HCT116 (cell line): ENCODE results near the gene RPL35. TPM values are rescaled to one million over a fixed set of nuclear protein-coding genes. Genes with fewer than 3 reads are reported as not detected.

Source experiments
- ATAC-seq: fragments of 200-7000 bp; cut with Tn5 transposase; 2 replicates; pipeline ENCODE4 v1.9.1; 2020; ENCODE audit warnings: mild to moderate bottlenecking, moderate library complexity
- BruUV-seq: library from RNA; stranded (reverse); fragments of 400-500 nt; replicated peaks from 2 replicates; lab custom pipeline; 2021; lab: Mats Ljungman, UMichigan
- CTCF ChIA-PET: fragments of 300-600 bp; sonication (Branson Sonifier 250); formaldehyde crosslinking; loops from one replicate; lab custom pipeline; 2021; ENCODE audit warnings: antibody characterized with exemption; lab: Charles Lee
- POLR2A ChIA-PET: fragments of 300-600, 350-600 bp; sonication (Branson Sonifier 250); formaldehyde crosslinking; loops from one replicate; lab custom pipeline; 2021; ENCODE audit warnings: antibody characterized with exemption; lab: Charles Lee
- RAD21 ChIA-PET, 2 experiments: fragments of 300-600 bp; sonication (Branson Sonifier 250); formaldehyde crosslinking; loops; one replicate each; lab custom pipeline; 2023; ENCODE audit warnings: low total read pairs in 2 of 2; ENCODE audit not compliant: uncharacterized antibody in 2 of 2, unreplicated experiment in 2 of 2, low non-redundant PET in 1 of 2; lab: Charles Lee
- DNase-seq: peaks from one replicate; pipeline ENCODE4 v3.0.0-alpha.2; 2010; ENCODE audit warnings: low read depth, low spot score
- H2AFZ ChIP-seq: fragments of 200-600 bp; shearing (Covaris generic), sonication (generic); 2 replicates; pipeline ENCODE4 v1.6.1; 2017; ENCODE audit warnings: low read depth, mixed run types, mixed read lengths, antibody characterized with exemption, low read length; ENCODE audit not compliant: poor library complexity, severe bottlenecking
- H3K27ac ChIP-seq: 2 replicates; pipeline ENCODE4 v1.5.1; 2012; ENCODE audit warnings: low read depth, low read length
- H3K27me3 ChIP-seq: fragments of 200-600 bp; sonication (generic); 2 replicates; pipeline ENCODE4 v1.6.1; 2016; ENCODE audit warnings: mixed run types, low read length, mixed read lengths; ENCODE audit not compliant: insufficient read depth
- H3K36me3 ChIP-seq, 2 experiments: fragments of 200-500 bp in 1 of 2; fragments of 200-600 bp in 1 of 2; sonication (Bioruptor generic) in 1 of 2; sonication (generic) in 1 of 2; 2 replicates each; pipeline versions ENCODE4 v1.5.1 to v1.6.1; 2014 to 2016; ENCODE audit warnings: low read length in 2 of 2, inconsistent platforms in 1 of 2, mixed read lengths in 1 of 2, mixed run types in 1 of 2; ENCODE audit not compliant: insufficient read depth in 2 of 2, control insufficient read depth in 1 of 2
- H3K4me1 ChIP-seq, 2 experiments: fragments of 200-600 bp in 1 of 2; sonication (generic) in 1 of 2; 2 replicates each; pipeline versions ENCODE4 v1.5.1 to v1.6.1; 2012 to 2017; ENCODE audit warnings: low read length in 2 of 2, inconsistent platforms in 1 of 2, mild to moderate bottlenecking in 1 of 2, mixed read lengths in 1 of 2, mixed run types in 1 of 2, moderate library complexity in 1 of 2; ENCODE audit not compliant: insufficient read depth in 2 of 2, control insufficient read depth in 1 of 2
- H3K4me2 ChIP-seq: fragments of 200-600 bp; sonication (generic); 2 replicates; pipeline ENCODE4 v1.6.1; 2017; ENCODE audit warnings: mixed run types, low read length, mixed read lengths
- H3K4me3 ChIP-seq, 2 experiments: fragments of 200-600 bp in 1 of 2; sonication (generic) in 1 of 2; replicated peaks in 1 of 2; 2 replicates each; pipeline ENCODE4 v1.5.1; 2011 to 2016; ENCODE audit warnings: low read length in 2 of 2, control low read depth in 1 of 2, low read depth in 1 of 2, mild to moderate bottlenecking in 1 of 2, mixed read lengths in 1 of 2, mixed run types in 1 of 2
- H3K79me2 ChIP-seq: fragments of 200-600 bp; sonication (generic); 2 replicates; pipeline ENCODE4 v1.6.1; 2017; ENCODE audit warnings: mild to moderate bottlenecking, mixed run types, low read length, moderate library complexity, mixed read lengths; ENCODE audit not compliant: insufficient read depth
- H3K9ac ChIP-seq: fragments of 200-600 bp; sonication (generic); 2 replicates; pipeline ENCODE4 v1.6.1; 2016; ENCODE audit warnings: low read length, mixed read lengths
- H3K9me2 ChIP-seq: fragments of 200-600 bp; sonication (generic), shearing (Covaris generic); 2 replicates; pipeline ENCODE4 v1.6.1; 2017; ENCODE audit warnings: mixed run types, mild to moderate bottlenecking, moderate library complexity; ENCODE audit not compliant: insufficient read depth
- H3K9me3 ChIP-seq, 2 experiments: fragments of 200-500 bp in 1 of 2; fragments of 200-600 bp in 1 of 2; sonication (Bioruptor generic) in 1 of 2; sonication (generic) in 1 of 2; 2 replicates each; pipeline ENCODE4 v1.6.1; 2014 to 2017; ENCODE audit warnings: low read length in 2 of 2, mixed read lengths in 2 of 2, inconsistent platforms in 1 of 2, low read depth in 1 of 2, mild to moderate bottlenecking in 1 of 2, mixed run types in 1 of 2, moderate library complexity in 1 of 2; ENCODE audit not compliant: control insufficient read depth in 1 of 2, insufficient read depth in 1 of 2
- H4K20me1 ChIP-seq: fragments of 200-600 bp; sonication (generic), shearing (Covaris generic); 2 replicates; pipeline ENCODE4 v1.6.1; 2017; ENCODE audit warnings: mixed run types, mild to moderate bottlenecking, moderate library complexity; ENCODE audit not compliant: insufficient read depth
- EZH2phosphoT487 ChIP-seq: fragments of 200-600 bp; IDR thresholded peaks from 2 replicates; pipeline ENCODE4 v1.6.1; 2018; ENCODE audit warnings: antibody characterized with exemption, borderline replicate concordance
- POLR2AphosphoS5 ChIP-seq: IDR thresholded peaks from 2 replicates; pipeline ENCODE4 v1.6.1; 2011; ENCODE audit warnings: mild to moderate bottlenecking, low read depth, low read length, moderate library complexity
- TCF7L2 ChIP-seq: IDR thresholded peaks from 2 replicates; pipeline ENCODE4 v1.7.0; 2011; ENCODE audit warnings: borderline replicate concordance, inconsistent platforms; ENCODE audit not compliant: insufficient read depth, insufficient read length; ENCODE audit errors: extremely low read depth
- ZBTB33 ChIP-seq: IDR thresholded peaks from 2 replicates; pipeline ENCODE4 v1.6.1; 2011; ENCODE audit warnings: mild to moderate bottlenecking, low read length, moderate library complexity; ENCODE audit not compliant: insufficient replicate concordance; ENCODE audit errors: extremely low read depth
- ZFX ChIP-seq: fragments of 450-650 bp; IDR thresholded peaks from 2 replicates; pipeline ENCODE4 v1.6.1; 2017
- ZNF274 ChIP-seq: fragments of 200-500 bp; sonication (Bioruptor generic); IDR thresholded peaks from 2 replicates; pipeline ENCODE4 v1.6.1; 2014; ENCODE audit warnings: mild to moderate bottlenecking, low read depth, low read length, inconsistent platforms
- intact Hi-C: fragments of 100-400 bp; cut with micrococcal nuclease; formaldehyde crosslinking; loops from 2 replicates; pipeline ENCODE4 v1.10.0; 2022
- total RNA-seq: library from RNA; stranded (reverse); gene quantifications from one replicate; pipeline ENCODE4 v1.2.1, GENCODE V29; 2021; ENCODE audit not compliant: unreplicated experiment

The RPL35 gene
- total RNA-seq, 1 experiment from 2014 or later: 1,754 TPM

GRCh38 chr9:124835026-124835557 lies 26.7 kb downstream of the RPL35 start:
- Histone ChIP-seq H3K9ac (peak overlapping the region; percentile 59), H3K9me3 (no peaks in the 10 kb centered on the region), H3K36me3 (no peaks in the 10 kb centered on the region)
- intact Hi-C loops: no loop called here
- DNase-seq: no peak
- peak; percentile 51 for TF ChIP-seq ZFX
- no peak for TF ChIP-seq ZNF274
- TF ChIP-seq POLR2AphosphoS5: peak; percentile 13
- TF ChIP-seq, all 23 proteins: peak for 2
- BruUV-seq: no TSS peak
- Histone ChIP-seq H3K4me3 (peak overlapping the region; percentile 21 to 51), H3K4me2 (peak overlapping the region; percentile 88), H3K4me1 (peaks cover 39 to 52% of the 10 kb centered on the region in 2 experiments), H3K27ac (peak overlapping the region; percentile 68), H2AFZ (peak overlapping the region; percentile 81), H3K9me2 (no peaks in the 10 kb centered on the region), H3K27me3 (no peaks in the 10 kb centered on the region), H4K20me1 (no peaks in the 10 kb centered on the region), H3K79me2 (no peaks in the 10 kb centered on the region)
- ChIA-PET CTCF (interaction anchor here (0.7 to 2.3 kb wide), 6 partner anchors 18 to 63 kb away, joined by 3 to 12 read pairs (median 4); partner anchors contain the start of gene WDR38), POLR2A (interaction anchor here (0.7 to 2.3 kb wide), 4 partner anchors 16 to 407 kb away, joined by 4 to 8 read pairs (median 6); partner anchors contain the start of genes ARPC5L and HSPA5), RAD21 (no interaction called here)
- ATAC-seq: peak; percentile 62

GRCh38 chr9:124834591-124834990 lies 27.2 kb downstream of the RPL35 start:
- H3K36me3 ChIP-seq: no peaks in the 10 kb centered on the region
- ChIA-PET CTCF (interaction anchor here (0.7 to 2.3 kb wide), 6 partner anchors 18 to 62 kb away, joined by 3 to 12 read pairs (median 4); partner anchors contain the start of gene WDR38), POLR2A (interaction anchor here (0.7 to 2.3 kb wide), 4 partner anchors 15 to 407 kb away, joined by 4 to 8 read pairs (median 6); partner anchors contain the start of genes ARPC5L and HSPA5), RAD21 (interaction anchor here in 1 of 2 experiments (0.8 kb wide), 1 partner anchor 18 kb away, joined by 3 read pairs; the partner anchor contains the start of gene WDR38)
- BruUV-seq: no TSS peak
- peak overlapping the region; percentile 81 for H2AFZ ChIP-seq
- DNase-seq: peak; percentile 84
- peak overlapping the region; percentile 68 for H3K27ac ChIP-seq
- H3K4me2 ChIP-seq: peak overlapping the region; percentile 88
- TF ChIP-seq EZH2phosphoT487 (no peak), TCF7L2 (peak; percentile 81), POLR2AphosphoS5 (peak; percentile 39; the same call in 1 of the 2 replicates), ZBTB33 (peak; percentile 29)
- H3K4me3 ChIP-seq: peak overlapping the region; percentile 21 to 51
- H3K4me1 ChIP-seq: peaks cover 38 to 49% of the 10 kb centered on the region in 2 experiments
- no peaks in the 10 kb centered on the region for H3K9me2 ChIP-seq
- no peaks in the 10 kb centered on the region for H3K27me3 ChIP-seq
- no peaks in the 10 kb centered on the region for H3K9me3 ChIP-seq
- no peaks in the 10 kb centered on the region for H3K79me2 ChIP-seq
- intact Hi-C loops: no loop called here
- peak; percentile 79 for ATAC-seq
- H3K9ac ChIP-seq: peak overlapping the region; percentile 59
- no peaks in the 10 kb centered on the region for H4K20me1 ChIP-seq
